GM12872 (cell line): ENCODE data around the gene KIF13A.

Experiments
- TF ChIP-seq, protein P1 (sequence below): IDR thresholded peaks from 3 replicates; pipeline ENCODE4 v1.5.1; 2011; ENCODE audit warnings: low read depth, mild to moderate bottlenecking, low read length, moderate library complexity; ENCODE audit not compliant: insufficient read depth

The KIF13A gene

DNA sequence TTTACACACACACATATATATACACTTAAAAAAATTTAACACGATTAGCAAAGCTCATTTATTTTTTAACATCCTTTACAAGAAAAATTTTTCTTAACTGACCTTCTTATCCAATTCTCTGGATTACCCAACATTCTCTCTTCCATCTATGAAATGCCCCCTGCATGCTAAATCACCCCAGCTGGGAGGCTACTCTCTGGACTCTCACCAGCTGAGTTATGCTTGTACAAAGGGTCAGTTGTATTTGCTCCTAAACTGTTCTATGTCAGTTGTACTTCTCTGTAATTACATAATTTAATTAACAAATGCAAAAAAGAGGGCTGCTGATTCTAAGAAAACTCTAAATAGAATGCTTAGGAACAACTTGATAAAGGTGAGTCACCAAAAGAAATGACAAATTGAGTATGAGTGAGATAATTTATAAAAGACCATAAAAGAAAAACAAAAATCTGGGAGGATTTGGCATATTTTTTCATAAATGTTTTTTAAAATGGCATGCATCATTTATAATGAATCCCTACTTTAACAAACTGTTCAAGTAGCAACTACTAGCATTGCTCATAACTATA is 120.5 kb downstream of the KIF13A start:
- TF ChIP-seq, protein P1, sequence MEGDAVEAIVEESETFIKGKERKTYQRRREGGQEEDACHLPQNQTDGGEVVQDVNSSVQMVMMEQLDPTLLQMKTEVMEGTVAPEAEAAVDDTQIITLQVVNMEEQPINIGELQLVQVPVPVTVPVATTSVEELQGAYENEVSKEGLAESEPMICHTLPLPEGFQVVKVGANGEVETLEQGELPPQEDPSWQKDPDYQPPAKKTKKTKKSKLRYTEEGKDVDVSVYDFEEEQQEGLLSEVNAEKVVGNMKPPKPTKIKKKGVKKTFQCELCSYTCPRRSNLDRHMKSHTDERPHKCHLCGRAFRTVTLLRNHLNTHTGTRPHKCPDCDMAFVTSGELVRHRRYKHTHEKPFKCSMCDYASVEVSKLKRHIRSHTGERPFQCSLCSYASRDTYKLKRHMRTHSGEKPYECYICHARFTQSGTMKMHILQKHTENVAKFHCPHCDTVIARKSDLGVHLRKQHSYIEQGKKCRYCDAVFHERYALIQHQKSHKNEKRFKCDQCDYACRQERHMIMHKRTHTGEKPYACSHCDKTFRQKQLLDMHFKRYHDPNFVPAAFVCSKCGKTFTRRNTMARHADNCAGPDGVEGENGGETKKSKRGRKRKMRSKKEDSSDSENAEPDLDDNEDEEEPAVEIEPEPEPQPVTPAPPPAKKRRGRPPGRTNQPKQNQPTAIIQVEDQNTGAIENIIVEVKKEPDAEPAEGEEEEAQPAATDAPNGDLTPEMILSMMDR: no peak

DNA sequence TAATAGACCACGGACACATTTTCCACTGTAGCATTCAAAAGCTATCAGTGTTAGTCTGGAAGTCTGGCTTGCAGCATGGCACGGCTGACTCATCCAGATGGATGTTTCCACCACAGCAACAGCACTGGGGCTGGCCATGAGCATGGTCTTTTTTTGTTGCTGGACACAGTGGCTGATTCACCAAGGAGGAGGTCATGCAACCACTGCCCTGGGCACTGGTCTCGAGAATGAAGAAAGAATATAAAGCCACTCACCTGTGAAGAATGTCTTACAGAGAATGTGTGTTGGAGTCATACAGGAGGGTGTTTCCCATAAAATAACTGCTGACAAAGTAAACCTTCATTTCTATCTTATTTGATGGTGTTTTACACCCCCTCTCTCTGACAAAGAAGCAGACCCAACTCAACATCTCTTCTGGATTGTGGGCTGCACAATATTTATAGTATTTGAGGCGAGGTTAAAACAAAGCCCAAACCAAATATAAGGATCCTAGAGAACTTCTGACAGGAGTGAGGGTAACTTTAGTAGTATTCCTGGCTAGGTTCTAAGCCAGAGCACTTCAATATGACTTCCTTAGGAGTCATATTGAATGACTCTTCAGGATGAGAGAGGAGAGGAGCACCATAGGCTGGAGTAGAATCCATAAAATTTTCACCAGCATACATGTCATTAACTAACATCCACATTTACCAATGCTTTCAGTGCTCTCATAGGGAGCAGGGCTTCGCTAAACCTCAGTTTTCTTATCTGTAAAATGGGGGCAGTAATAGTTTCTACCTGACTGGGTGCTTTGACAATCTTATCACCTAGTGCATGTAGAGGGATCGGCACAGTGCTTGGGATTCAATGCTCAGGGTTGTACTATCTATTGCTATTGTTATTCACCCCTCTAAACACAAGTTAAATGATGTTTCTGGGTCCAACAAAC is 121.4 kb downstream of the KIF13A start:
- TF ChIP-seq, protein P1: no peak

DNA sequence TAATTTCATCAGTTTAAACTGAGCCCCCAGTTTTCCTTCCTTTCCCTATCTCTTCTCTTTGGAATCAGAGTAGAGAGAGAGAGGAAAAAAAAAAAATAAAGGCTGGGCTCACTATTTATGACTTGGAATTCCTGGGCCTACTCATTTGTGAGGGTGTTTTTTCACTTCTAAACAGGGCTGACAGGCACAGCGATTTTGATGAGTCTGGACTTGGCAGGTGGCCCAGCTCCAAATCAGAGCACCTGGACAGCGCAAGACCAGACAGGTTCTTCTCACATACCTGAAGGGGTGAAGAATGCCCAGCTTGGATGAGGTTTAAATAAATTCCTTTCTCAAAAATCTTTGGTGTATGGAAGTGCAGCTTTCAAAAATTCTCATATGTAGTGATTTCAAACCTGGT is 122.2 kb downstream of the KIF13A start:
- TF ChIP-seq, protein P1: no peak

DNA sequence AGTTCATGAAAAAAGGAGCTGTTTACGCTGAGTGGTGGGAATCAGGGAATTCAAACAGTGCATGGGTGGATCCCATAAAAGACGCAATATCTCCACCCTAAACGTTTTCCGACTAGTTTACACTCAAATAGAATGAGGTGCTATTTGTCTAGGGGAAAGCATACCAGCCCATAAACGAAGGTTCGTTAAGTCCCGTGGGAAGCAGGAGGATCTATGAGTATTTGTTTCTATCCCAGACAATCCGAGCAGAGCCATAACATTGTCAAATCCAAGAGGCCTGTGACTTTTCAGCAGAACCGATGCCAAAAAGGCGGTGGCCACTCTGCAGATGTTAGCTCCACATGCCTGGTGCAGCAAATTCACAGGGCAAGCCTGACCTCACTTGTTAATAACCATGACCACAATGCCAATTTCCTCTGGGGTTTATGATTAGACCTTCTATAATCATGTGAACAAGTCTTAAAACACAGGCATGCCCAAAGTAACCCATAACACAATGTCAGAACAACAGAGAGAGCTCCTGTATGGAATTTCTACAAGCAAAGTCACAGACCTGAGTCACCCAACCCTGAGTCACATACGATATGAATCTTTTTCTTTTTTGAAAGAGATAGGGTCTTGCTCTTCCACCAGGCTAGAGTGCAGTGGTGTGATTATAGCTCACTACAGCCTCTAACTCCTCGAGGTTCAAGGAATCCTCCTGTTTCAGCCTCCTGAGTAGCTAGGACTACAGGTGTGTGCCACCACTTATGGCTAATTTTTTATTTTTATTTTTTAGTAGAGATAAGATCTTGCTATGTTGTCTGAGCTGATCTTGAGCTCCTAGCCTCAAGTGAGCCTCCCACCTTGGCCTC is 123.3 kb downstream of the KIF13A start:
- TF ChIP-seq, protein P1: no peak

DNA sequence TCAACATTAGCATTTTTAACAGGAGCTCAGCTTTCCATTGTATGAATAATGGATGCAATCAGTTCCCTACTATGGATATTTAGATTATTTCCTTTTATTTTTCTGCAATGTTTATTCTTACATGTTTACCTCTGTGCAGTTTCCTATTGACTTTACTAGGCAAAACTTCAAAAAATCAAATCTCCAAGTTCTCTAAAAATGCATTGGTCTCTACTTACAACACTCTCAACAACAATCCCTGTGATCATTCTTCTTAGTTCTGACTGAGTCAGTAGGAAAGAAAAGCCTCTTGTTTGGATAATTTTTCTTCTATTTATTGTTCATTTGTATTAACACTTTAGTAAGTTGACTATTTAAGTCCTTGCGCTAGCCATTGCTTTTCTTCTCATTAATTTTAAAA is 126.1 kb downstream of the KIF13A start:
- TF ChIP-seq, protein P1: no peak

DNA sequence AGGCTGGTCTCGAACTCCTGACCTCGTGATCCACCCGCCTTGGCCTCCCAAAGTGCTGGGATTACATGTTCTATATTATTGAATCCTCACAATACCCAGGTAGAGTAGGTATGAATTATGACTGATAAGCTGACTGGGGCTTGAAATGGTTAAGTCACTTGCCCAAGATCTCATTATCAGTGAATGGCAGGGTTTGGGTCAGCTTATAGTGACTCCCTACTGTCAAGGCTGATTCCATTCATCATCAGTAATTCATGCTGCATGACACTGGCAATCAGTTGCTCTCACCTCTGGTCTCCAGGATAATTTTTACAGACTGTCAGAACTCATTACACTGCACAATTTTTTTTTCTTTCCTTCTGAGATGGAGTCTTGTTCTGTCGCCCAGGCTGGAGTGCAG is 127.6 kb downstream of the KIF13A start:
- TF ChIP-seq, protein P1: no peak

DNA sequence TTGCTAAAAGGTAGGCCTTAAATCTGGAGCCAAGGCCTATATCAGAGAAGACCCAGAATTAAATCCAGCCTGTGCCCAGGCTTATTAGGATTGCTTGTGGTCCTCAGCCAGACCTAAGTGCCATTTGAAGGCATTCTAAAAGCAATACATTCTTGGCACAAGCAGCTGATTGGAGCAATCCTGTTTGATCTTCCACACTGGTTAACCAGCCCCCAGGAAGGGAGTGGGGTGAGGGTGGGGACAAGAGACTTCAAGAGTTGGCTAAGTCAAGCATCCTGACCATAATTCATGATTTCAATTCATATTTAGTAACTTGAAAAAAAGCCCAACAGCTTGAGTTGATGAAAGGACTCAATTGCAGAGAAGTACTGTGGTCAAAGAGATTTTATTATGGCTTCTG is 128.9 kb downstream of the KIF13A start:
- TF ChIP-seq, protein P1: no peak
